ES-I3 (cell line): Measurements from ENCODE around the gene LILRB2.
"Not testable (repeated sequence)": the region's sequence is repeated elsewhere in the genome, so short reads cannot be mapped to it uniquely, and the experiment has no call there.

Experiments used
- H3K36me3 ChIP-seq: 2 replicates; pipeline ENCODE4 v1.6.1; 2013; ENCODE audit warnings: mild to moderate bottlenecking, low read length, control low read depth, moderate library complexity; ENCODE audit not compliant: insufficient read depth
- H3K4me1 ChIP-seq: 2 replicates; pipeline ENCODE4 v1.6.1; 2013; ENCODE audit warnings: mild to moderate bottlenecking, control low read depth, low read length; ENCODE audit not compliant: insufficient read depth
- H3K9ac ChIP-seq: 2 replicates; pipeline ENCODE4 v1.6.1; 2013; ENCODE audit warnings: low read depth, mild to moderate bottlenecking, low read length, moderate library complexity
- H3K9me3 ChIP-seq: 2 replicates; pipeline ENCODE4 v1.6.1; 2013; ENCODE audit warnings: mild to moderate bottlenecking, low read length, moderate library complexity; ENCODE audit not compliant: control insufficient read depth, insufficient read depth

The LILRB2 gene

GRCh38 chr19:54287456-54287855 is 6.5 kb upstream of the LILRB2 start:
- H3K36me3 ChIP-seq = no peaks in the 10 kb centered on the region
- no peak overlapping the region for H3K9ac ChIP-seq
- H3K4me1 ChIP-seq = no peaks in the 10 kb centered on the region
- H3K9me3 ChIP-seq = no peaks in the 10 kb centered on the region

DNA sequence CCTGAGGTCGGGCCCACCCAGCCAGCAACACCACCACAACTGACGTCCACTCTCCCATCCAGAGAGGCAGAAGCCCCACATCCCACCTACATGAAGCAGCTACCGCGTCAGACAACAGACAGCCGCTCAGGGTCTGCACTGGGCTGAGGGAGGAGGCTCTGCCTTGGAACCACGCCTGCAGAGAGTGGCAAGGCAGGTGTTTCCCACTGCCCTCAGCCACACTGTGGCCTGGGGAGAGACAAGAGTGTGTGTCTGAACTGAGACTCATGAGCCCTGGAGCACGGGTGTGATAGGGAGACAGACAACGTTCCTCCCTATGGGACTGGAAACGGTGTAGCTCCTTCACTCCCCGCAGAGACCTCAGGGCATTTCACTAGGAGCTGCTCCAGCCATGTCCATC is 5.4 kb upstream of the LILRB2 start:
- H3K9me3 ChIP-seq, H3K9ac ChIP-seq, H3K36me3 ChIP-seq, H3K4me1 ChIP-seq: not testable (repeated sequence)

DNA sequence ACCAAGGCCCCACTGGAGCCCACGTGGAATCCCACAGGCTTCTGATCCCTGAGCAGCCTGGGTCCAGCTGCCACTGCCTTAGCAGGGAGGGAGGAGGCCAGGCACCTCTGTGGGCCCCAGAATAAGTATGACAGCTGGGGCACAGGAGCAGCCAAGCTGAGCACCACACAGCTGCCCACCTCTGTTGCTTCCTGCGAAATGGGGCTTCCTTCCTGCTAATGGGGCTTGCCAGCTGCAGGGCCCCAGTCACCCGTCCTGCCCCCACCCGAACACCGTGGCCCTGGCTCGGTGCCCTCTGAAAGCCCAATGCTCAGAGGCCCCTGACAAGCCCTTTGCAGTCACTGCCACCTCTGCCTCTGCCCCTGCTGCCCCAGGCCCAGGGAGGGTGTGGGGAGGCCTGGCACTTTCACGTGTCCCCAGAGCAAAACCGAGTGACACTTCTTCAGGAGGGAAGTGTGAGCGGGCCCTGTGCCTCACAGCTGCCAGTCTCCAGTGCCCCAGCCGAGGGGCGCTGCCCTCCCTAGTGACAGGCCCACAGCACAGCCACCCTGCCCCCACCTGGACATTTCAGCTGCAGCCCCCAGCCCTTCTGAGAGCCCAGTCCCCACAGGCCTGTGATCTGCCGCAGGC is 4.6 kb upstream of the LILRB2 start:
- not testable (repeated sequence) for H3K9ac ChIP-seq, H3K4me1 ChIP-seq, H3K9me3 ChIP-seq, H3K36me3 ChIP-seq

- Histone ChIP-seq H3K9ac (no peak overlapping the region), H3K9me3 (no peaks in the 10 kb centered on the region), H3K36me3 (no peaks in the 10 kb centered on the region), H3K4me1 (no peaks in the 10 kb centered on the region)
Observed at GRCh38 chr19:54282686-54283470, 2.0 kb upstream of the LILRB2 start.

DNA sequence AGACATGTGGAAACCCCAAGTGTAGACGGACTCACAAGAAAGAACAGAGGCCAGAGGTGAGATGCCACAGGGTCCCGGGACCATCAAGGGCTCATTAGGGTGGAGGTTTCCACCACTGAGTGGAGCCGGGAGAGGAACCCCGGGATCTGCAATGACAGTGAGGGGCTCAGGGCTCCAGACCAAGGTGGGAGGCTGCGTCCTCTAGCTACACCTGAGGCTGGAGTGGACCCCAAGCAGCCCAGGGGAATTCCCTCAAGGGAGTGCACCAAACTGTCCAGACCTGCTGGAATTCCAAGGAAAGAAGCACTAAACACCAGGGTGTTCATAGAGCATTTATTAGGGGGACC is 792 bp upstream of the LILRB2 start:
- not testable (repeated sequence) for H3K36me3 ChIP-seq, H3K4me1 ChIP-seq, H3K9me3 ChIP-seq, H3K9ac ChIP-seq

DNA sequence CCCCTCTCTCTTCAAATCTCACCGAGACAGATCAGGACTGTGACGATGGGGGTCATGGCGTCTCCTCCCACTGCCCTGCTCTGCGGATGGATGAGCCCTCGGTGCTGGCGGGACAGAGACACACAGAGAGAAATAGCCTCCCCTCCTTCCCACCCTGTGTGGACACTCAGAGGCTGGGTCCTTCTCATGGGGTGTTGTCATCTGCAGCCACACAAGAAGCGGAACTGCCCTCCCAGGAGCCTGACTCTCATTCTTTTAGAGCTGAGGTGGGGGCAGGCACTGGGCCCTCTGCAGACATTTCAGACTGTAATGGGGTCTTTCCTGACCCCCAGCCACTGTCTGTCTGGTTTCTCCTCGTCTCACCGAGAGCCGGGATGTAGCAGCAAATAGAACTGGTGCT is 469 bp downstream of the LILRB2 start:
- H3K36me3 ChIP-seq, H3K4me1 ChIP-seq, H3K9me3 ChIP-seq: not testable (repeated sequence)

GRCh38 chr19:54280025-54280424 is 885 bp downstream of the LILRB2 start:
- not testable (repeated sequence) for H3K4me1 ChIP-seq, H3K36me3 ChIP-seq, H3K9me3 ChIP-seq, H3K9ac ChIP-seq

More for the DNA sequence above, 469 bp downstream of the LILRB2 start:
- not testable (repeated sequence) for H3K9ac ChIP-seq

DNA sequence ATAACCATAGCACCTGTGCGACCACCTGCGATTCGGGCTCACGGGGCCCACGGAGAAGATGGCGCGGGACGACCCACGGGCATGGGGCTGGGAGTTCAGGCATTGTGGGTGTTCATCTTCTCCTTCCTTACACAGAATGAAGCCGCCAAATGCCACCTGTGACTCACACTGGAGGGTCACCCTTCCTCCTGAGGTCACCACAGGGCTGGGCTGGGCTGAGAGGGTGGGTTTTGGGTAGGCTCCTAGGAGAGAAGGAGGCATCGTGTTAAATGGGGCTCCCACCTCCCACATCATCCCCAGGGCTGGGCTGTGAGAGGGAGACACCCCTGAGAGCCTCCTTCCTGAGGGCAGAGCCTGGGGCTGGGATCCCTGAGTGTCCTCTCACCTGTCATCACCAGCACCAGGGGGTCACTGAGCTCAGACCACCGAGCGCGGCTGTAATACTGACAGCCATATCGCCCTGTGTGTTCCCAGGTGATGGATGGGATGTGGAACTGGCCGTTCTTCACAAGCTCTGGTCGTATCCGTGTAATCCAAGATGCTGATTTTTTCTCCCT is 1.4 kb downstream of the LILRB2 start:
- Histone ChIP-seq H3K9ac (no peak overlapping the region), H3K4me1 (no peaks in the 10 kb centered on the region), H3K9me3 (no peaks in the 10 kb centered on the region), H3K36me3 (no peaks in the 10 kb centered on the region)

- not testable (repeated sequence) for H3K4me1 ChIP-seq, H3K36me3 ChIP-seq, H3K9me3 ChIP-seq, H3K9ac ChIP-seq
Observed at GRCh38 chr19:54278571-54279195, 2.2 kb downstream of the LILRB2 start.

DNA sequence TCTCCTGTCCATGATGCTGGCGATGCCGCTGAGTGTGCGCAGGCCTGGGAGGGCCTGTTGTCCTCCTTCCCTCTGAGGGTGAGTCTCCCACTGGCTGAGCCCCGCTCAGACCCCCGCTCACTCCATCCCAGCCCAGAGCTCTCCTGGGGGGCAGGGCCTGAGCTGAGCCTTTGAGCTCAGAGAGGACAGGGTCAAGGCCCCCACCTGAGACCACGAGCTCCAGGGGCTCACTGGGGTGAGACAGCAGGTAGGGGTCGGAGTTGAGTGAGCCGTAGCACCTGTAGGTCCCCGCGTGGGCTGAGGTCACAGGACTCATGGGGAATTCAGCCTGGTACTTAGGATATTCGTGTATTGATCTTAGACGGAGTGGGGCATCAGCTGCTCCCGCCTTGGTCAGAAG is 2.9 kb downstream of the LILRB2 start:
- not testable (repeated sequence) for H3K9ac ChIP-seq, H3K36me3 ChIP-seq, H3K9me3 ChIP-seq, H3K4me1 ChIP-seq

DNA sequence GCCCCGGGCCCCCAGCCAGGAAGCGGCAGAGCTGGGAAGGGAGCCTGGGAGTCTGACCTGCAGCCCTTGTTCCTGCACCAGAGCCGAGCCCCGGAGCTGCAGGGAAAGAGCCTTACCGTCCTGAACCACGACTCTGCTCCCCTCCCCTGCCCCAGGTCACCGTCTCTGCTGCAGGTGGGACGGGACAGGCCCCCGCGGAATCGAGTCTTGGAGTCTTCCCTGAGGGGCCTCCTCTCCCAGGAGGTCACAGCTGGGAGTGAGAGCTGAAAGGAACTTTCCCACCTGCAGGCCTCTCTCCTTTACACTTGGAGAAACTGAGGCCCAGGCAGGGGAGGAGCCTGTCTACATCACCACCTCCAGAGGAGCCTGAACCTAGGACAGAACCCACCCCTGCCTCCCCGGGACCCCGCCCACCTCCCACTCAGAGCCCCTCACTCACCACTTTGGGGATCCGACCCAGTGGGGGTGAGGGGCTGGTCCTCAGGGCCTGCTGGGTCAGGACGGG is 3.7 kb downstream of the LILRB2 start:
- H3K9me3 ChIP-seq, H3K36me3 ChIP-seq, H3K9ac ChIP-seq, H3K4me1 ChIP-seq: not testable (repeated sequence)

- Histone ChIP-seq H3K9me3 (no peaks in the 10 kb centered on the region), H3K9ac (no peak overlapping the region), H3K36me3 (no peaks in the 10 kb centered on the region), H3K4me1 (no peaks in the 10 kb centered on the region)
Observed at GRCh38 chr19:54275951-54276350, 5.0 kb downstream of the LILRB2 start.

DNA sequence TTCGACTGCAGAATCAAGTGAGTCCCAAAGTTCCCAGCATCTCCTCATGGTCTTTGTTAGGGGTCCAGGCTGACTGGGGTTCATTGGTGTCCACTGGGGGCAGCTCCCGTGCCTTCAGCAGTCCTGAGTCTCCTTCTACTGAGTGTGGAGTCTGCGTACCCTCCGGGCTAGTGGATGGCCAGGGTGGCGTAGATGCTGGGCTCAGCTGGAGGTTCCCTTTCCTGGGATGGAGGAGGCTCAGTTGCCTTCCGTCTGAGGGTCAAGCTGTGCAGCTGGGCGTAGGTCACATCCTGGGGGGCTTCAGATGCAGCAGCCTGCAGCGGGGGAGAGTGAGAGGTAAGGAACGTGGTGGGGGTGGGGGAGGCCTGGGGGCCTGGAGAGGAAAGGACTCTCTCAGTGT is 6.4 kb downstream of the LILRB2 start:
- H3K4me1 ChIP-seq, H3K9me3 ChIP-seq, H3K36me3 ChIP-seq, H3K9ac ChIP-seq: not testable (repeated sequence)

DNA sequence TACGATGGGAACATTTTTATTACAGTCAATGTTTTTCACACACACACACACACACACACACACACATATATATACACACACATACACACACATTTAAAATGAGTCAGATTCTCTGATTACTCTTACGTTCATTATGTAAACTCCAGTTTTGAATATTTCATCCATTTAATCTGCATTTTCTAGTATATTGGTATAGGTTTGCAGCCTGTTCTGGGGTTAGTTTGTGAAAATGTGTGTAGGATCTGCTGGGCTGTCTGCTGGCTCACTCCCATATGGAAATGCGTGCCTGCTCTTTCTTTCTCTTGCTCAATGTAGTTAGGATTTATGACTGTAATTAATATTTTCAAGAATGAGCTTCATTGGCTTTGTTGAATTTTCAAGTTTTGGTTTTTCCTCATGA is 7.1 kb downstream of the LILRB2 start:
- Histone ChIP-seq H3K4me1 (no peaks in the 10 kb centered on the region), H3K36me3 (no peaks in the 10 kb centered on the region), H3K9me3 (no peaks in the 10 kb centered on the region)

GRCh38 chr19:54272181-54272580 is 8.7 kb downstream of the LILRB2 start:
- not testable (repeated sequence) for H3K4me1 ChIP-seq, H3K36me3 ChIP-seq, H3K9ac ChIP-seq, H3K9me3 ChIP-seq

More for the DNA sequence above, 7.1 kb downstream of the LILRB2 start:
- H3K9ac ChIP-seq = no peak overlapping the region
